Iris pigment epithelial cell (primary cell): ENCODE data around the gene IL17RE.
A peak's percentile ranks its signal among the peaks of the same experiment; 100 is the strongest.
"Not testable (repeated sequence)": the region's sequence is repeated elsewhere in the genome, so short reads cannot be mapped to it uniquely, and the experiment has no call there.

Experiments
- DNase-seq: peaks from one replicate; pipeline ENCODE4 v3.0.0-alpha.2; 2011; ENCODE audit warnings: low read depth

The IL17RE gene, protein sequence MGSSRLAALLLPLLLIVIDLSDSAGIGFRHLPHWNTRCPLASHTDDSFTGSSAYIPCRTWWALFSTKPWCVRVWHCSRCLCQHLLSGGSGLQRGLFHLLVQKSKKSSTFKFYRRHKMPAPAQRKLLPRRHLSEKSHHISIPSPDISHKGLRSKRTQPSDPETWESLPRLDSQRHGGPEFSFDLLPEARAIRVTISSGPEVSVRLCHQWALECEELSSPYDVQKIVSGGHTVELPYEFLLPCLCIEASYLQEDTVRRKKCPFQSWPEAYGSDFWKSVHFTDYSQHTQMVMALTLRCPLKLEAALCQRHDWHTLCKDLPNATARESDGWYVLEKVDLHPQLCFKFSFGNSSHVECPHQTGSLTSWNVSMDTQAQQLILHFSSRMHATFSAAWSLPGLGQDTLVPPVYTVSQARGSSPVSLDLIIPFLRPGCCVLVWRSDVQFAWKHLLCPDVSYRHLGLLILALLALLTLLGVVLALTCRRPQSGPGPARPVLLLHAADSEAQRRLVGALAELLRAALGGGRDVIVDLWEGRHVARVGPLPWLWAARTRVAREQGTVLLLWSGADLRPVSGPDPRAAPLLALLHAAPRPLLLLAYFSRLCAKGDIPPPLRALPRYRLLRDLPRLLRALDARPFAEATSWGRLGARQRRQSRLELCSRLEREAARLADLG

GRCh38 chr3:9902372-9903237, at the start of gene IL17RE:
Gene IL17RE (plus strand): TSS chr3:9902848. CDS start chr3:9902933, 85 bp downstream.
- DNase-seq, result no peak

- not testable (repeated sequence) for DNase-seq
Observed at GRCh38 chr3:9854291-9854940, 48.2 kb upstream of the IL17RE start.

DNA sequence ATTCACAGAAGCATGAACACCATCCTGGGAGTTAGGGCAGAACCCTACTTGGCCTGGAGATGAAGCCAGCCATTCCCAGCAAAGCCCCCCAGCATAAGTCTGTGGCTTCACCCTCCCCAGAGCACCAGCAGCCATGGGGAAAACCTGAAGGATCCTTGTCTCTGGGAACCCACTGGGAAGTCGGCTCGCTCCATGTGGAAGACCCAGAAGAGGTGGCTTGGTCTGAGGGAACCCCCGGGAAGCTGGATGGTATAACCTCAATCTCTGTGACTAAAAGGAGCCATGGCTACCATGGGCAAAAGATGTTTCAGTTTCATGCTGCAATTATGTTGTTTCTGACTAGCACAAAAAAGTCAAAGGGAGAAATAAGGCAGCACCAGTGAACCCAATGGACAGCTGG, 47.1 kb upstream of the IL17RE start:
- no peak for DNase-seq

- no peak for DNase-seq
Observed at GRCh38 chr3:9859530-9860025, 43.1 kb upstream of the IL17RE start.

DNA sequence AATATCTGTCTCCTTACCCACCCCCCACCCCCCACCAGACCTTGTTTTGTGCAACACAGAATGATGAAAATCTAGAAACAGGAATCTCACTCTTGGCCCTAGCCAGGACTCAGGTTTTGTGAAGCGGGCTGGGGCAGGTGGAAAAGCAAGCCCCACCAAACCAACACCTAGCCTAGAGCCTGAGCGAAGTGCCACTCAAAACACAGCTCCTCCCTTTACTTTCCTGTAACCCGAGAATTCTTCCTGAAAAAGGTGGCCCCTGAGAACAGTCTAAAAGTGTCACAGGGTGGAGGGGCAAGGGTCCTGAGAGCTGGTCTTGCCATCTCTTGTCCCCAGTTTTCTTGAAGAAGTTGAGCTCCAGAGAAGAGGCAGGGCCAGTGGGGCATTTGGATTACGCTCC, 41.4 kb upstream of the IL17RE start:
- no peak for DNase-seq

DNA sequence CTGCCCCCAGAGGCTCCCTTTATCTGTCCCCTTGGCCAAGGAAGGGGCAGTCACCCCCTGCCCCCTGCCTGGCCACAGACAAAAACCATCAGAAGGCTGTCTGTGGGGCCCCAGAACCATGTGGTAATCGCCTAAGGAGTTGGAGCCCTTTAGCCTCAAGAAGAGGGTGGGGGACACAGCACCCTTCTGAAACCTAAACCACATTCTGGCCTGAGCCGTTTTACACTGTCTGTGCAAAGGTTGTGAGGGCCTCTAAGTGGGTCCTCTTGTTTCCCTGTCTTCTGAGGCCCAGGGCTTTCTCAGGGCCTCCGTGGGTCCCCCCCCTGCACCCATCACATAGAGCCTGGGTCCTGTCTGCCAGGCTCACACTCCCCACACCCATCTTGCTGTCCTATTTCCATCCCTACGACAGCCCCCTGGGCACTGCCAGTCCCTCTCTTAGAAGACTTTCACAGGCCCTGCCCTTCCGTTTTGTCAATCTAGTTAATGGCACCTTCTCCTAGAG, 41.0 kb upstream of the IL17RE start:
- no peak for DNase-seq

DNA sequence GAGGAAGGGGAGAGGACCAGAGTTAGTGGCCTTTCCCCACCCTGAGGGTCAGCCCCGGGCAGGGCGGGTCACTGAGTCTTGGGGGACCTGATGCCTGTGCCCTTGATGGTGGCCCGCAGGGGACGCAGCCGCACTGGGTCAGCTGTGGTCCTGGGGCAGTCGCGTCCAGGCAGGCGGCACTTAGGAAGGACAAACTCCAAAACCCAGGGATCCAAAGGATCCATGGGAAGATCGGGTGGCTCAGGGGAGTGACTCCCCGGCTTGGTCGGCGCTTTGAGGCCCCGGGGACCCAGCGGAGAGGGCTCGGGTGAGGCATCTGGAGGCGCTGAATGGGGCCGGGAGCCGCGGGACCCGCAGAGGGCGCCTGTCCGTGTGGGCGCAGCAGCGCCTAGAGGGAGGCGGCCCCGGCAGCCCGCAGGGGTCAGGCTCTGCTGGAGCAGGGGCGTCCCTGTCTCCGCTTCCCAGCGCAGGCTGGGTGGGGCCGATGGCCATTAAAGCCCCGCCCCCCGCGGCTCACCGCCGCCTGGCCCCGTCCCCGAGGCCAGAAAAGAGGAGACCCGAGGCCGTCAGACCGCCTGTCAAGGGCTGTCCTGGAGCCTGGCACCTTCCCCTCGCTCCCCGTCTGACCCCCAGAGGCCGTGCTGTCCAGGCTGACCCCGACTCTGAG, 40.1 kb upstream of the IL17RE start:
- DNase-seq, result peak; percentile 39

DNA sequence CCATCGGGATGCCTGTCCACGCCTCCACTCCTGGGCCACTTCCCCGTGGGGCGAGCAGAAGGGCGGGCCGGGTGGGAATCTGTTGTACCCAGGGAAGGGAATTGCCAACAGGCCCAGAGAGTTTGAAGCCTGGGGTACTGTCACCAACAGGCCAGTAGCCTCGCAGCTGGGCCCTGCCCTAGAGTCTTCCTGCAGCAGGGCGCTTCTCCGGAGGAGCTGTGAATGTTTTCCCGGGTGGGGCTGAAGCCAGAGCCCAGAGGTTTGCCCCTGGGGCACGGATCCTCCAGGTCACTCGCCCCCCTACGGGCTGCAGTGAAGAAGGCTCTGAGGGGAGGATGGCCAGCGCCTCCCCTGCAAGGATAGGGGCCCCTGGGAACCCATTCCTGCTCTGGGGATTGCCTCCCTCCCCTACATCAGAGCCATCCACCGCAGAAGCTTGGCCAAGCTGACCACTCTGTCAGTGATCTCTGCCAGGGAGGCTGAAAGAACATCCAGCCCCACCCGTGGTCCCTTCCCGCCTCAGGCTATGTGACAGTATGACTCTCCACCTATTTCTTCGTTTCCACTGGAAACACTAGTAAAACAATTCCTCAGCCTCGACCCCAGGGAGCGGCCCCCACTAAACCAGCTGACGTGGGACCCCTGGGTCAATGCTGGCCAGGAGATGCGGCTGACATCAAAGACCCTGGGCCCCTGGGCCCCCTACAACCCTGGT, 39.4 kb upstream of the IL17RE start:
- no peak for DNase-seq

GRCh38 chr3:9864200-9864927, 38.3 kb upstream of the IL17RE start:
- peak; percentile 93 for DNase-seq

GRCh38 chr3:9865125-9865637, 37.5 kb upstream of the IL17RE start:
- not testable (repeated sequence) for DNase-seq

- peak; percentile 58 for DNase-seq
Observed at GRCh38 chr3:9866639-9867038, 36.0 kb upstream of the IL17RE start.

GRCh38 chr3:9867106-9867505, 35.5 kb upstream of the IL17RE start:
- DNase-seq, result no peak

- DNase-seq, result no peak
Observed at GRCh38 chr3:9869955-9870354, 32.7 kb upstream of the IL17RE start.

- peak; percentile 77 for DNase-seq
Observed at GRCh38 chr3:9870978-9871377, 31.7 kb upstream of the IL17RE start.

DNA sequence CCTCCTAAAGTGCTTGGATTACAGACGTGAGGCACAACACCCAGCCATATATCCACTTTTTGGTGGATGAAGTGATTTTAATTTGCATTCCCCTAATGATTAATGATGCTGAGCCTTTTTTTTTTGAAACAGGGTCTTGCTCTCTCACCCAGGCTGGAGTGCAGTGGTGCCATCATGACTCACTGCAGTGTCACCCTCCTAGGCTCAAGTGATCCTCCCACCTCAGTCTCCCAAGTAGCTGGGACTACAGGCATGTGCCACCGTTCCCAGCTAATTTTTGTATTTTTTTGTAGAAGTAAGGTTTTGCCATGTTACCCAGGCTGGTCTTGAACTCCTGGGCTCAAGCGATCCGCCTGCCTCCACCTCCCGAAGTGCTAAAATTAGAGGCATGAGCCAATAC, 30.6 kb upstream of the IL17RE start:
- DNase-seq, result not testable (repeated sequence)

DNA sequence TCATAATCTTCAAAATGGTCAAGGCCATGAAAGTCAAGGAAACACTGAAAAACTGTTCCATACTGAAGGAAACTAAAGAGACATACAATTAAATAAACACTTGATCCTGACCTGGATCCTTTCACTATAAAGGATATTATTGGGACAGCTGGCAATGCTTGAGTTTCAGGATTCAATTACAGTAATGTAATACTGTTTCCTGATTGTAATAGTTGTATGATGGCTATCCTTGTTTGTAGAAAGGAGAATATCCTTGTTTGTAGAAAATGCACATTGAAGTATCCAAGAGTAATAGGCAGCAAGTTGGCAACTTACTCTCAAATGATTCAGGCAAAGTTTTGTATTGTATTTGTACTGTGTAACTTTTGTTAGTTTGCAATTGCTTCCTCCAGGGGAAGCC, 27.2 kb upstream of the IL17RE start:
- DNase-seq, result no peak

- not testable (repeated sequence) for DNase-seq
Observed at GRCh38 chr3:9876255-9876654, 26.4 kb upstream of the IL17RE start.

DNA sequence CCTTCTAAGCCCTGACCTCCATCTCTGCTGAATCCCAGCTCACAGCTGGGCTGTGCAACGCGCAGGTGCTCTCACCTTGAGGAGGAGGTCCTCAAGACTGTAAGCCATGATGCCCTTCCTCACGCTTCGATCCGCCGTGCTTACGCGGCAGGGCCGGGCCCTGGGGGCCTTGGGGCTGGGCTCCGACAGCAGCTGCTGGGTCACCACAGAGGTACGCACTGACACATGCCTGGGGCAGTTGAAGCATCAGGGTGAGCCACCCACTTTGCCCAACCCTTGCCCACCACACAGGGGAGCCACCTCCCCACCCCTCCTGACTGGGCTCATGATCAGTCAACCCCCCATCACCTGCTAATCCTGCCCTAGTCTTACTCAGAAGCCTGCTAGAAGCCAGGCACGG, 25.7 kb upstream of the IL17RE start:
- DNase-seq, result no peak

GRCh38 chr3:9878700-9879099, 23.9 kb upstream of the IL17RE start:
- DNase-seq, result peak; percentile 30
